Activated CD4-positive, CD25-positive, alpha-beta regulatory T cell treated with anti-CD3 and anti-CD28 coated beads, Interleukin-2, amount 50 U/mL, for 24 hours (primary cell): Measurements from ENCODE around the gene SLC6A18.
"Not testable (repeated sequence)": the region's sequence is repeated elsewhere in the genome, so short reads cannot be mapped to it uniquely, and the experiment has no call there.

Source experiments
- ATAC-seq, 2 donors: fragments of 150-1000 bp; cut with Tn5 transposase; one replicate each; pipeline ENCODE4 v1.10.0; 2021; ENCODE audit warnings: mild to moderate bottlenecking in 1 of 2, moderate library complexity in 1 of 2

SLC6A18 gene

GRCh38 chr5:1279443-1280151, 54.4 kb downstream of the SLC6A18 start:
- ATAC-seq, result no peak

GRCh38 chr5:1280177-1281037, 55.2 kb downstream of the SLC6A18 start:
- ATAC-seq, result no peak

GRCh38 chr5:1281038-1281882, 56.1 kb downstream of the SLC6A18 start:
- ATAC-seq, result no peak

- ATAC-seq, result no peak
These were observed 57.2 kb downstream of the SLC6A18 start for GRCh38 chr5:1282131-1282992.

- ATAC-seq, result not testable (repeated sequence)
These were observed 58.0 kb downstream of the SLC6A18 start for GRCh38 chr5:1282993-1283728.

GRCh38 chr5:1283729-1284041, 58.5 kb downstream of the SLC6A18 start:
- ATAC-seq, result not testable (repeated sequence)

GRCh38 chr5:1284336-1284970, 59.3 kb downstream of the SLC6A18 start:
- not testable (repeated sequence) for ATAC-seq

GRCh38 chr5:1285141-1285540, 60.0 kb downstream of the SLC6A18 start:
- no peak for ATAC-seq

GRCh38 chr5:1285883-1286291, 60.7 kb downstream of the SLC6A18 start:
- ATAC-seq, result no peak

GRCh38 chr5:1288439-1289335, 63.5 kb downstream of the SLC6A18 start:
- ATAC-seq, result no peak

- not testable (repeated sequence) for ATAC-seq
These were observed 64.4 kb downstream of the SLC6A18 start for GRCh38 chr5:1289559-1289958.

GRCh38 chr5:1290956-1291355, 65.8 kb downstream of the SLC6A18 start:
- not testable (repeated sequence) for ATAC-seq

- ATAC-seq, result no peak
These were observed 66.5 kb downstream of the SLC6A18 start for GRCh38 chr5:1291611-1292080.

- ATAC-seq, result no peak
These were observed 67.0 kb downstream of the SLC6A18 start for GRCh38 chr5:1292139-1292538.

- ATAC-seq, result no peak
These were observed 67.8 kb downstream of the SLC6A18 start for GRCh38 chr5:1292846-1293415.

GRCh38 chr5:1293416-1294205, 68.4 kb downstream of the SLC6A18 start:
- no peak for ATAC-seq

- ATAC-seq, result peak; percentile 10 to 11
These were observed 69.1 kb downstream of the SLC6A18 start for GRCh38 chr5:1294206-1294834.
